Adrenal gland (tissue), 12 donors: ENCODE measurements around the gene INPP4B. TPM values are rescaled to one million over a fixed set of nuclear protein-coding genes. Genes with fewer than 3 reads are reported as not detected.

Experiments
- DNase-seq, 7 donors: peaks; one replicate each; pipeline ENCODE4 v3.0.0-alpha.2; 2019 to 2020
- H3K27ac ChIP-seq, 5 donors: fragments of 200-600 bp; sonication (generic) in 4 of 5; 1 replicate in 3 of 5; 2 replicates in 2 of 5; pipeline versions ENCODE4 v1.5.1 to v1.8.0; 2016 to 2020; ENCODE audit warnings: mild to moderate bottlenecking in 1 of 5
- H3K27me3 ChIP-seq: fragments of 200-600 bp; 2 replicates; pipeline ENCODE4 v1.8.0; 2021
- H3K36me3 ChIP-seq, 2 donors: fragments of 200-600 bp; replicated peaks in 1 of 2; 1 replicate in 1 of 2; 2 replicates in 1 of 2; pipeline versions ENCODE4 v1.5.1 to v1.8.0; 2018 to 2022
- H3K4me1 ChIP-seq, 2 donors: fragments of 200-600 bp; replicated peaks in 1 of 2; 1 replicate in 1 of 2; 2 replicates in 1 of 2; pipeline versions ENCODE4 v1.5.1 to v1.8.0; 2018 to 2021
- H3K4me3 ChIP-seq, 4 donors: fragments of 200-600 bp; sonication (generic) in 3 of 4; one replicate each; pipeline ENCODE4 v1.5.1; 2016 to 2018
- H3K9me3 ChIP-seq, 3 donors: fragments of 200-600 bp; sonication (generic) in 1 of 3; replicated peaks in 1 of 3; 1 replicate in 2 of 3; 2 replicates in 1 of 3; pipeline versions ENCODE4 v1.5.1 to v1.8.0; 2016 to 2021
- CTCF ChIP-seq, 6 experiments: fragments of 450-650 bp in 4 of 6; fragments of 200-600 bp in 2 of 6; sonication (generic) in 1 of 6; IDR thresholded peaks; 1 replicate in 5 of 6; 2 replicates in 1 of 6; pipeline versions ENCODE4 v1.5.1 to v1.8.0; 2016 to 2021; ENCODE audit warnings: antibody characterized with exemption in 6 of 6, mild to moderate bottlenecking in 2 of 6, moderate library complexity in 1 of 6
- POLR2A ChIP-seq, 2 donors: fragments of 450-650 bp; IDR thresholded peaks; one replicate each; pipeline ENCODE4 v1.6.1; 2017; ENCODE audit warnings: antibody characterized with exemption in 2 of 2, mild to moderate bottlenecking in 2 of 2, moderate library complexity in 1 of 2
- WGBS, 4 donors: extraction: QIAGEN DNeasy Blood & Tissue Kit in 2 of 4; methylation state at CpG; one replicate each; pipeline versions ENCODE4 v1.1.5 to v1.1.7; 2013 to 2017; 5-methylcytosine and 5-hydroxymethylcytosine counted together
- intact Hi-C, 2 donors: fragments of 100-400 bp; cut with DNase I; formaldehyde crosslinking; loops; one replicate each; pipeline versions ENCODE4 v1.14.1 to v1.15.0; 2022 to 2023
- polyA plus RNA-seq, 3 donors: library from polyadenylated mRNA; stranded (reverse); fragments of 200-250 nt in 2 of 3; fragments of 350-450 nt in 1 of 3; fragmentation: Illumina TruSeq in 1 of 3; extraction: RNeasy Lipid Tissue Mini Kit (QIAGEN cat#74804) in 1 of 3; gene quantifications; one replicate each; pipeline ENCODE4 v1.2.3, GENCODE V29; 2013 to 2014
- total RNA-seq, 9 donors: library from RNA; depleted of rRNA in 4 of 9; stranded (reverse); fragments of >200 nt in 4 of 9; fragments of 120-200 nt in 1 of 9; fragmentation: NEBNext Ultra II Directional in 1 of 9; extraction: Animal tissue kit (Norgen Biotek cat#: 25700) in 1 of 9; gene quantifications; one replicate each; pipeline versions ENCODE4 v1.1.0 to v1.2.4, GENCODE V29; 2013 to 2023
- donor health status: healthy with polysubstance abuse.
- donor health status: Bipolar disorder and iron deficiency.
- donor health status: DM: yes; HTN: yes; CAD: no.
- donor health status: DM: no; HTN: no; CAD: no.
- donor health status: DM: no; HTN: no; CAD: no.
- donor health status: DM: yes; HTN: yes; CAD: no.

The INPP4B gene
- total and polyA plus RNA-seq, 12 donors = 2.2 to 21.6 (median 11.8) TPM

GRCh38 chr4:142009751-142010150 is 836.4 kb downstream of the INPP4B start:
- intact Hi-C loops = no loop called here
- TF ChIP-seq CTCF (IDR thresholded peaks at IDR 0.05) = no peak
- TF ChIP-seq POLR2A (IDR thresholded peaks at IDR 0.05) = no peak
- WGBS, 4 donors = 87 to 92% (median 89%) methylated on average over 2 of the region's 2 CpGs

DNA sequence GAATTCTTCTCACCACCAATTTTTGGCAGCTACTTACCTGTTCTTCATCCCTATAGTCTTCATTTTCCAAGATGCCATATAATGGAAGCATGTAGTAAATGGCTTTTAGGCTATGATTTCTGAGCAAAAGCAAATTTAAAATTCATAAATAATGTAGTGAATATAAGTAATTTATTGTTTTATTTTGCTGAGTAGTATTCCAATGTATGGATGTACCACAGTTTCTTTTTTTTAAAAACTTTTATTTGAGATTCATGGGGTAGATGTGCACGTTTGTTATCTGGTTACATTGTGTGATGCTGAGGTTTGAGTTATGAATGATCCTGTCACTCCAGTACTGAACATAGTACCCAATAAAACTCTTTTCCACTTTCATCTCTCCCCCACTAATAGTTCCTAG is 840.6 kb downstream of the INPP4B start:
- H3K27me3 ChIP-seq = no peaks in the 10 kb centered on the region
- intact Hi-C loops = no loop called here
- TF ChIP-seq CTCF (IDR thresholded peaks at IDR 0.05) (no peak), POLR2A (IDR thresholded peaks at IDR 0.05) (no peak)

More at GRCh38 chr4:142009751-142010150, 836.4 kb downstream of the INPP4B start:
- no peak overlapping the region for H3K4me3 ChIP-seq
- no peaks in the 10 kb centered on the region for H3K4me1 ChIP-seq
- H3K9me3 ChIP-seq = no peaks in the 10 kb centered on the region
- H3K27me3 ChIP-seq = no peaks in the 10 kb centered on the region
- H3K36me3 ChIP-seq = no peaks in the 10 kb centered on the region
- no peak overlapping the region for H3K27ac ChIP-seq
- DNase-seq = no peak

GRCh38 chr4:141999446-142000143 is 846.5 kb downstream of the INPP4B start:
- intact Hi-C loops = no loop called here
- Histone ChIP-seq H3K4me3 (no peak overlapping the region), H3K4me1 (no peaks in the 10 kb centered on the region), H3K27ac (no peak overlapping the region), H3K36me3 (no peaks in the 10 kb centered on the region), H3K27me3 (no peaks in the 10 kb centered on the region), H3K9me3 (no peaks in the 10 kb centered on the region)
- 72 to 80% (median 78%) methylated on average over 5 of the region's 5 CpGs for WGBS, 4 donors
- TF ChIP-seq CTCF (IDR thresholded peaks at IDR 0.05) = no peak
- no peak for TF ChIP-seq POLR2A (IDR thresholded peaks at IDR 0.05)
- DNase-seq = no peak

More for the DNA sequence above, 840.6 kb downstream of the INPP4B start:
- Histone ChIP-seq H3K36me3 (no peaks in the 10 kb centered on the region), H3K27ac (no peak overlapping the region), H3K9me3 (no peaks in the 10 kb centered on the region), H3K4me1 (no peaks in the 10 kb centered on the region), H3K4me3 (no peak overlapping the region)
- DNase-seq = no peak
- 83 to 92% (median 88%) methylated on average over 1 of the region's 1 CpG for WGBS, 4 donors

- 21 to 50% (median 26%) methylated on average over 1 of the region's 1 CpG for WGBS, 4 donors
- no peak for DNase-seq
- TF ChIP-seq CTCF (IDR thresholded peaks at IDR 0.05) = no peak
- no peak for TF ChIP-seq POLR2A (IDR thresholded peaks at IDR 0.05)
- H3K4me1 ChIP-seq = no peaks in the 10 kb centered on the region
- H3K9me3 ChIP-seq = no peaks in the 10 kb centered on the region
- H3K4me3 ChIP-seq = no peak overlapping the region
- H3K27ac ChIP-seq = no peak overlapping the region
- H3K27me3 ChIP-seq = no peaks in the 10 kb centered on the region
- intact Hi-C loops = no loop called here
- no peaks in the 10 kb centered on the region for H3K36me3 ChIP-seq
Measured at GRCh38 chr4:141995056-141995455, 851.0 kb downstream of the INPP4B start.
